Retinal pigment epithelial cell (primary cell): ENCODE results near the gene VPS51.

Source experiments
- DNase-seq: peaks from one replicate; pipeline ENCODE4 v3.0.0-alpha.2; 2010; ENCODE audit warnings: low read depth
- H3K4me3 ChIP-seq: 2 replicates; pipeline ENCODE4 v1.5.1; 2011; ENCODE audit warnings: mild to moderate bottlenecking, low read length, control low read depth, moderate library complexity
- TF ChIP-seq, protein P1 (sequence below): conservative IDR thresholded peaks from 2 replicates; pipeline ENCODE4 v1.5.1; 2011; ENCODE audit warnings: low read depth, low read length, control low read depth, inconsistent platforms

VPS51 gene

DNA sequence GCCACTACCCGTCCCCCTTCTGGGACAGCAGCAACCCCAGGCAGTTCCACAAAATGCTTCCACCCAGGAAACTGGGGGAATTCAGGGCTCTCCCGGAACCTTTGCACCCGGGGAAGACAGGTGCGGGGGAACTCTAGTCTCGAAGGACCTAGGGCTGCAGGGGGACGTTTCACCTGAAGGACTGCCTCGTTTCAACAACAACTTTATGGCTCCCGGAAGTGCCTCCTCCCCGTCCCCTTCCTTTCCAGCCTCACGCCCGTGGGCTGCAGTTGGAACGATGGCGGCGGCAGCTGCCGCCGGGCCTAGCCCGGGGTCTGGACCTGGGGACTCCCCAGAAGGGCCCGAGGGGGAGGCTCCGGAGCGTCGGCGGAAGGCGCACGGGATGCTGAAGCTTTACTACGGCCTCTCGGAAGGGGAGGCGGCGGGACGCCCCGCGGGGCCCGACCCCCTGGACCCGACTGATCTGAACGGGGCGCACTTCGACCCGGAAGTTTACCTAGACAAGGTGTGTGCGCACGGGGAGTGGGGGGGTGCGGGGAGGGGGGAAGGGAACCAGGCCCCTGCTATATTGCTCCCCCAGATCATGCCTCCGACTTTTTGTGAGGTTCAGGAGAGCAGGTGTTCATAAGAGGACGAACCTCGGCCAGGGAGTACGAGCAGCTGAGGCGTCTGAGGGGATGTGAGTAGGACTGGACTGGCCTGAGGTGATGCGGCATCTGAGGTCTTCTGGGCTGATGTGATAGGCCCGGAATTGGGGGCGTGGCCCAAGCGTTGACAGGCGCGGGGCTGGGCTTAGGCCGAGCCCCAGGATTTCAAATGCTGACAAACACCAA, at the start of gene VPS51:
VPS51 (plus strand) TSS at position 241 of the 833 bp plus-strand sequence; CDS start at position 278, 37 bp downstream.
- TF ChIP-seq, protein P1, sequence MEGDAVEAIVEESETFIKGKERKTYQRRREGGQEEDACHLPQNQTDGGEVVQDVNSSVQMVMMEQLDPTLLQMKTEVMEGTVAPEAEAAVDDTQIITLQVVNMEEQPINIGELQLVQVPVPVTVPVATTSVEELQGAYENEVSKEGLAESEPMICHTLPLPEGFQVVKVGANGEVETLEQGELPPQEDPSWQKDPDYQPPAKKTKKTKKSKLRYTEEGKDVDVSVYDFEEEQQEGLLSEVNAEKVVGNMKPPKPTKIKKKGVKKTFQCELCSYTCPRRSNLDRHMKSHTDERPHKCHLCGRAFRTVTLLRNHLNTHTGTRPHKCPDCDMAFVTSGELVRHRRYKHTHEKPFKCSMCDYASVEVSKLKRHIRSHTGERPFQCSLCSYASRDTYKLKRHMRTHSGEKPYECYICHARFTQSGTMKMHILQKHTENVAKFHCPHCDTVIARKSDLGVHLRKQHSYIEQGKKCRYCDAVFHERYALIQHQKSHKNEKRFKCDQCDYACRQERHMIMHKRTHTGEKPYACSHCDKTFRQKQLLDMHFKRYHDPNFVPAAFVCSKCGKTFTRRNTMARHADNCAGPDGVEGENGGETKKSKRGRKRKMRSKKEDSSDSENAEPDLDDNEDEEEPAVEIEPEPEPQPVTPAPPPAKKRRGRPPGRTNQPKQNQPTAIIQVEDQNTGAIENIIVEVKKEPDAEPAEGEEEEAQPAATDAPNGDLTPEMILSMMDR, result no peak
- DNase-seq, result peak; percentile 78
- peak within 1 kb of the TSS; percentile 78 for H3K4me3 ChIP-seq

DNA sequence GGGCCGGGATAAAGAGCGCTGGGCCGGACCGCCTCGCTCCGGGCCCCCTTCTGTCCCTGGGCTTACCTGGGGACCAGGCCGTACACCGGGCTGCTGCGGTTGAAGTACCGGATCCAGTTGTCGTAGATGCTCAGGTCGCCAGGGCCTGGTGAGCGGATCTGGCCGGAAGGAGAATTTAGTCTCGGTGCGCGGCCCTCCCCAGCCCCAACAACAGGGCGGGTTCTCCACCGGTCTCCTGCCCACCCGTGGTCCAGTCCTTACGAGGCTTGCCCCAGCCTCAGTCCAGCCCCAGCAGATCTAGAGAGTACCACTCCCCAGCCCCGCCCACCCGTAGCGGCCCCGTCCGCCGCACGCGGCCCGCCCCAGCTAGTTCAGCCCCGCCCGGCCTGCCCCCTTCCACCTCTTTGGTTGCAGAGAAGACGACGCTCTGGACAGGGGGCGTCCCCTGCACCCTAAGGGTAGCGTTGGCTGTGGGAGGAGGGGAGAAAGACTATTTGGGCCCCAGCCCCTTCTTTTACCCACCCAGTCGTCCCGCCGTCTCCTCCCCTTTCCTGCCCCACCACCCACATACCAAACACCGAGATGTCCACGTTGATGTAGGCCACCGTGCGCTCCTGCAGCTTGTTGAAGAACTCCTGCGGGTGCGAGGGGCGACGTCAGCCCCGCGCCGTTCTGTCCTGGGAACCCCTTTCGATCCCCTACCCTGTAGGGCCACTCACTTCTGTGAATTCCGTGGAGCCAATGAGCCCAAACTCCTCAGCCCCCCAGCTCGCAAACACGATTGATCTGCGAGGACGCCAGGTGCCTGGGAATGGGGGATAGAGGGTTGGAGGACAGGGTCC, 48.2 kb upstream of the VPS51 start:
- H3K4me3 ChIP-seq, result peak overlapping the region; percentile 47
- DNase-seq, result no peak
- TF ChIP-seq, protein P1, result no peak

DNA sequence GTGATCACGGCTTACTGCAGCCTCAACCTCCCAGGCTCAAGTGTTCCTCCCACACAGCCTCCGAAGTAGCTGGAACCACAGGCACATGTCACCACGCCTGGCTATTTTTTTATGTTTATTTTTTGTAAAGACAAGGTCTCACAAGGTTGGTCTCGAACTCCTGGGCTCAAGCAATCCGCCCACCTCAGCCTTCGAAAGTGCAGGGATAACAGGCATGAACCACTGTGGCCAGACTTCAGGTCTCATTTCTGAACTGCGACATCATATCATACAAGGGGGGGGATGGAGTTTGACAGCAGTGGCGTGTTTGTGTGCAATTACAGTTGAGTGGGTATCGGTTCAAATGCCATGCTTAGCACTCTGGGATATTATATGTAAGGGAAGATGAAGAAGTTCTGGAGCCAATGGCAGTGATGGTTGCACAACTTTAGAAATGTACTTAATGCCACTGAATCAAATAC, 44.6 kb upstream of the VPS51 start:
- no peak overlapping the region for H3K4me3 ChIP-seq
- TF ChIP-seq, protein P1, result no peak
- no peak for DNase-seq

DNA sequence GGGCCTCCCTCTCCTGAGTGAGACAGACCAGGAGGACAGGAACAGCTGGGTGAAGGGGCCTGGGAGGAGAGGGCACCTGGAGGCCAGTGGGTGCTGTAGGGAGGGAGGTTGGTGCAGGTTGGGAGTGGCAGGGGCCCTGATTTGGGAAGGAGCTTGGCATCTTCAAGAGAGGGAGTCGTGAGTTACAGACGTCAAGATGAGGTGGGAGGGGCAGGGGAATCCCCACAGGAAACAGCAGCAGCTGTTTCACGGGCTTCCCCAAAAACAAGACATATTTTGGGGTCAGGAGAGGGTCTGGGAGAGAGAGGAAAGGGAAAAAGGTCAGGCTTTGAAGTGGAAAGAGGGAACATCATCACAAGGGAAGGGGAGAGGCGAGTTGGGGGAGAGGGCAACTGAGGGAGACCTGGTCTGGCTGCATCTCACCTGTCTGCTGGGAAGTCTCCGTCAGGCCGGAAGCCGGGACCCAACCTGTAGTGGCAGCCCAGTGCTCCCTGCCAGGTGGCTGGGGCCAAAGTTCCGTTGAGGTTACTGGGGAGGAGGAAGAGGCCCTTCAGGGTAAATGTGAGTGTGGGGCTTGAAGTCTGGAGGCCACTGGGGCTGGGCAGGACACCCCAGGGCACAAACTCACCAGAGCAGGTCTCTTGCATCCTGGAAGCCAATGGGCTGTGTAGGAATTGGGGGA, 42.0 kb upstream of the VPS51 start:
- TF ChIP-seq, protein P1, result no peak
- H3K4me3 ChIP-seq, result no peak overlapping the region
- DNase-seq, result no peak

DNA sequence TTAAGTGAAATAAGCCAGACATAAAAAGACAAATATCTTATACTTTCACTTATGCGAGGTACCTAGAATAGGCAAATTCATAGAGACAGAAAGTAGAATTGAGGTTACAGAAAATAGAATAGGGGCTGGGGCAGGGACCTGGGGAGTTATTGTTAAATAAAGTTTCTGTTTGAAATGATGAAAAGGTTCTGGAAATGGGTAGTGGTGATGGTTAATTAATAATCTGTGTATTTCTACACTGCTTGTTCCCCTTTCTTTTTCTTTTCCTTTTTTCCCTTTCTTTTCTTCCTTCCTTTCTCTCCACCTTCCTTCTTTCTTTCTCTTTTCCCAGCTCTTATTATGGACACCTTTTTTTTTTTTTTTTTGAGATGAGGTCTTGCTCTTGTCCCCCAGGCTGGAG, 40.5 kb upstream of the VPS51 start:
- no peak for DNase-seq
- TF ChIP-seq, protein P1, result no peak
- no peak overlapping the region for H3K4me3 ChIP-seq

DNA sequence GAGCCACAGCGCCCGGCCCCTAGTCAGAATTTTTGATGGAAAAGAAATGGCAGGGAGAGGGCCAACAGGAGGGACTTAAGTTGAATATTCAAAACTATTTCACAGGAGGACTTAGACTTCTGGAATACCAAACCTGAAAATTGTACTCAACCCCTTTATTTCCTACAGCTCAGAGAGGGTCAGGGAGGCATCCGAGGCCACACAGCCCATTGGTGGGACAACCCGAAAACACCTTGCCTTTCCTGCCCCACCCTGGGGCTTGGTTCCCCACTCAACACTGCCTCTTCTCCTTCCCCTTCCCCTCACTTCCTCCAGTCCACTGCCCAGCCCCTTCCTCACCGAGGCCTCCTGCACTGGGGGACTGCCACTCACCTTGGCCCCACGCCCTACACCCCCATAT, 39.0 kb upstream of the VPS51 start:
- DNase-seq, result no peak
- TF ChIP-seq, protein P1, result no peak
- H3K4me3 ChIP-seq, result no peak overlapping the region
